ENCODE data around the gene ENTPD8. TPM values are rescaled to one million over a fixed set of nuclear protein-coding genes. Genes with fewer than 3 reads are reported as not detected.
A peak's percentile ranks its signal among the peaks of the same experiment; 100 is the strongest.

The ENTPD8 gene
- total and polyA plus RNA-seq, 2 of the 13 experiments (the other 11 are each of a cell fraction or from before 2014, with no cell fraction given) = 0.26 to 0.44 TPM

DNA sequence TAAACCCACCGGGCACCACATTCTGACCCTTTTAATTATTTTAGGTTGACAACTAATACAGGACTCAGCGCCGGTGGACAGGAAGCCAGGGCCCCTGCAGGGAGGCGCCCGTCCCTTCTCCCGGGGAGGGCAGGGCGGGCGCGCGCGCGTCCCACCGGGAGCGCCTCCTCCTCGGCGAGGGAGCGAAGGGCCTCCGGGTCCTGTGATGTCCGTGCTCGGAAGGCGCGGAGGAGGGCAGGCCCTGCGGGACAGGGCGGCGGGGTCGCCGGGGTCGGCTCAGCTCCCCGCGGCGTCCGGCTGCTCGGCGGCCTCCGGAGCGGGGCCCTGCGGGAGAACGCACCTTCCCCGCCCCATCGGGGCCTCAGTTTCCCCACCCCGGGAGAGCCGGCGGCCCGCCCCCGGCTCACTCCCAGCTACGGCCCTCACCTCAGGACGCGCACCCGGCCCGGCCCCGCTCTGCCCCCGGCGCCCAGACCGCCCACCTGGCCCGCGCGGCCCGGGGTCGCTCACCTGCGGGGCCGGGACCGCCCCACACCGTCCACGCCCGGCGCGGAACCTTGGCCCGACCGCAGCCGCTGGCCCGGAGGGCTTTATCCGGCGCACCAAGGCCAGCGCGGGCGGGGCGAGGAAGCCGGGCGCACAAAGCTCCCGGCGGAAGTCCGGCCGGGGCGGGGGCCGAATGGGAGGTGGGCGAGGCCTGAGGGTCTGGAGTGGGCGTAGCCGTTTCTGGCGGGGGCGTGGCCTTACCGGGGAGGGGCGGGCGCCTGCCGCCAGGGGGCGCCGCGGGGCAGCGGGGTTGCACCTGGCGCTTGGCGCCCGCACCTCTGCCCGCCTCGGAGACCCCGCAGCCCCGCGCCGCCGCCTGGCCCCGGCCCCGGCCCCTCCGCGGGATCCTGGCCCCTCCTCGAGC lies 18.3 kb downstream of the ENTPD8 start, which contains the start of the genes EXD3 and NOXA1:
Gene EXD3, minus strand, starts transcription at position 559 of the 910 bp plus-strand sequence. CDS start 27,805 bp downstream, outside the sequence.
Gene NOXA1, plus strand, starts transcription at position 790 of the 910 bp plus-strand sequence. CDS start 137 bp downstream, outside the sequence.
- H3K36me3 ChIP-seq (replicated peaks in 1 of 2; ENCODE audit: control insufficient read depth in 1 of 2, insufficient read depth in 2 of 2, low read length in 2 of 2) = no peaks in the 10 kb centered on the region
- H3K4me3 ChIP-seq (replicated peaks in 1 of 3; ENCODE audit: insufficient read depth in 1 of 3, low read depth in 2 of 3, low read length in 3 of 3) = peak within 1 kb of the TSS; percentile 69 to 99 (median 96)
- POLR2A ChIA-PET = interaction anchor here (1.0 to 3.2 kb wide), 12 partner anchors 13 to 168 kb away, joined by 3 to 26 read pairs (median 5); partner anchors contain the start of genes ENTPD8, MRPL41, NELFB and NRARP
- peaks cover 21% of the 10 kb centered on the region for H3K4me1 ChIP-seq (ENCODE audit: insufficient read depth, low read length)
- H3K9ac ChIP-seq (ENCODE audit: insufficient read depth, low read depth, low read length) = peak within 1 kb of the TSS; percentile 88
- CTCF ChIA-PET (ENCODE audit: low intra/inter-chr PET ratio, low total read pairs) = interaction anchor here (1.7 to 2.6 kb wide), 2 partner anchors 19 to 22 kb away, joined by 6 to 23 read pairs; partner anchors contain the start of gene ENTPD8
- H4K20me1 ChIP-seq (ENCODE audit: insufficient read depth, low read length) = no peaks in the 10 kb centered on the region
- peak within 1 kb of the TSS; percentile 63 for H2AFZ ChIP-seq (ENCODE audit: low read length)
- DNase-seq (ENCODE audit: low spot score) (peak; percentile 81), FAIRE-seq (no peak), ATAC-seq (peak; percentile 81)
- H3K9me3 ChIP-seq (ENCODE audit: low read length) = no peaks in the 10 kb centered on the region
- in situ Hi-C loops (cut with HindIII; ENCODE audit: extremely low pct_ligation_motif_present, low pct_unique_long_range_greater_than_20kb) (no loop called here), intact Hi-C loops (cut with micrococcal nuclease; ENCODE audit: unreplicated experiment) (loop anchor here (1.0 kb wide), 1 partner anchor 22 kb away; no protein-coding TSS in a partner anchor)
- H3K27ac ChIP-seq (ENCODE audit: extremely low read length, insufficient read depth, low read length) = peak within 1 kb of the TSS; percentile 69
- peak within 1 kb of the TSS; percentile 96 for H3K4me2 ChIP-seq (ENCODE audit: low read depth, low read length)
- H3K79me2 ChIP-seq (ENCODE audit: insufficient read depth, low read length) = peaks cover 18% of the 10 kb centered on the region
- no peaks in the 10 kb centered on the region; a peak in 1 of 5 replicates for H3K27me3 ChIP-seq (ENCODE audit: control insufficient read depth in 1 of 2, insufficient read depth in 2 of 2, low read length in 2 of 2)
- no TSS peak for BruUV-seq (replicated peaks)
- 0% methylated on average over 3 of the region's 113 CpGs for WGBS (ENCODE audit: low lambda C conversion rate)
- TF ChIP-seq SIX4 (CRISPR knock-in tag; IDR thresholded peaks at IDR 0.05) = 0 out of 2 replicates have a peak, but pooled peaks have one; percentile 36
- TF ChIP-seq RFXAP (CRISPR knock-in tag; IDR thresholded peaks at IDR 0.05; ENCODE audit: borderline replicate concordance) = peak; percentile 79
- no peak for TF ChIP-seq MEIS1 (CRISPR knock-in tag; IDR thresholded peaks at IDR 0.05; ENCODE audit: borderline replicate concordance)
- TF ChIP-seq POLR2AphosphoS5 (IDR thresholded peaks at IDR 0.05; ENCODE audit: low read depth, low read length) = no peak
- TF ChIP-seq TEAD2 (CRISPR knock-in tag; IDR thresholded peaks at IDR 0.05) = no peak
- TF ChIP-seq ZNF543 (CRISPR knock-in tag; IDR thresholded peaks at IDR 0.05) = no peak; the same call in 1 of the 2 replicates
- TF ChIP-seq ISX (CRISPR knock-in tag; conservative IDR thresholded peaks at IDR 0.05) = 0 out of 2 replicates have a peak, but pooled peaks have one; percentile 14
- no peak for TF ChIP-seq ZNF350 (CRISPR knock-in tag; IDR thresholded peaks at IDR 0.05; ENCODE audit: borderline replicate concordance, low read depth)
- no peak for TF ChIP-seq ZFP62 (CRISPR knock-in tag; IDR thresholded peaks at IDR 0.05)
- TF ChIP-seq KMT2B (CRISPR knock-in tag; IDR thresholded peaks at IDR 0.05) = peak; percentile 65; the same call in 1 of the 2 replicates
- no peak for TF ChIP-seq ZNF317 (CRISPR knock-in tag; IDR thresholded peaks at IDR 0.05)
- TF ChIP-seq, protein P1, sequence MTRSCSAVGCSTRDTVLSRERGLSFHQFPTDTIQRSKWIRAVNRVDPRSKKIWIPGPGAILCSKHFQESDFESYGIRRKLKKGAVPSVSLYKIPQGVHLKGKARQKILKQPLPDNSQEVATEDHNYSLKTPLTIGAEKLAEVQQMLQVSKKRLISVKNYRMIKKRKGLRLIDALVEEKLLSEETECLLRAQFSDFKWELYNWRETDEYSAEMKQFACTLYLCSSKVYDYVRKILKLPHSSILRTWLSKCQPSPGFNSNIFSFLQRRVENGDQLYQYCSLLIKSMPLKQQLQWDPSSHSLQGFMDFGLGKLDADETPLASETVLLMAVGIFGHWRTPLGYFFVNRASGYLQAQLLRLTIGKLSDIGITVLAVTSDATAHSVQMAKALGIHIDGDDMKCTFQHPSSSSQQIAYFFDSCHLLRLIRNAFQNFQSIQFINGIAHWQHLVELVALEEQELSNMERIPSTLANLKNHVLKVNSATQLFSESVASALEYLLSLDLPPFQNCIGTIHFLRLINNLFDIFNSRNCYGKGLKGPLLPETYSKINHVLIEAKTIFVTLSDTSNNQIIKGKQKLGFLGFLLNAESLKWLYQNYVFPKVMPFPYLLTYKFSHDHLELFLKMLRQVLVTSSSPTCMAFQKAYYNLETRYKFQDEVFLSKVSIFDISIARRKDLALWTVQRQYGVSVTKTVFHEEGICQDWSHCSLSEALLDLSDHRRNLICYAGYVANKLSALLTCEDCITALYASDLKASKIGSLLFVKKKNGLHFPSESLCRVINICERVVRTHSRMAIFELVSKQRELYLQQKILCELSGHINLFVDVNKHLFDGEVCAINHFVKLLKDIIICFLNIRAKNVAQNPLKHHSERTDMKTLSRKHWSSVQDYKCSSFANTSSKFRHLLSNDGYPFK (CRISPR knock-in tag; IDR thresholded peaks at IDR 0.05; ENCODE audit: borderline replicate concordance) = peak; percentile 44; the same call in 1 of the 2 replicates
- TF ChIP-seq ZNF879 (CRISPR knock-in tag; IDR thresholded peaks at IDR 0.05) = no peak
- TF ChIP-seq GATAD1 (CRISPR knock-in tag; IDR thresholded peaks at IDR 0.05) = peak; percentile 92
- TF ChIP-seq YY1 (IDR thresholded peaks at IDR 0.05; ENCODE audit: insufficient read depth, insufficient replicate concordance, low read depth, low read length) = peak; percentile 86
- TF ChIP-seq, protein P2, sequence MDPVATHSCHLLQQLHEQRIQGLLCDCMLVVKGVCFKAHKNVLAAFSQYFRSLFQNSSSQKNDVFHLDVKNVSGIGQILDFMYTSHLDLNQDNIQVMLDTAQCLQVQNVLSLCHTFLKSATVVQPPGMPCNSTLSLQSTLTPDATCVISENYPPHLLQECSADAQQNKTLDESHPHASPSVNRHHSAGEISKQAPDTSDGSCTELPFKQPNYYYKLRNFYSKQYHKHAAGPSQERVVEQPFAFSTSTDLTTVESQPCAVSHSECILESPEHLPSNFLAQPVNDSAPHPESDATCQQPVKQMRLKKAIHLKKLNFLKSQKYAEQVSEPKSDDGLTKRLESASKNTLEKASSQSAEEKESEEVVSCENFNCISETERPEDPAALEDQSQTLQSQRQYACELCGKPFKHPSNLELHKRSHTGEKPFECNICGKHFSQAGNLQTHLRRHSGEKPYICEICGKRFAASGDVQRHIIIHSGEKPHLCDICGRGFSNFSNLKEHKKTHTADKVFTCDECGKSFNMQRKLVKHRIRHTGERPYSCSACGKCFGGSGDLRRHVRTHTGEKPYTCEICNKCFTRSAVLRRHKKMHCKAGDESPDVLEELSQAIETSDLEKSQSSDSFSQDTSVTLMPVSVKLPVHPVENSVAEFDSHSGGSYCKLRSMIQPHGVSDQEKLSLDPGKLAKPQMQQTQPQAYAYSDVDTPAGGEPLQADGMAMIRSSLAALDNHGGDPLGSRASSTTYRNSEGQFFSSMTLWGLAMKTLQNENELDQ (CRISPR knock-in tag; IDR thresholded peaks at IDR 0.05; ENCODE audit: borderline replicate concordance) = no peak
